ENCODE measurements around the gene SOX18. TPM values are rescaled to one million over a fixed set of nuclear protein-coding genes. Genes with fewer than 3 reads are reported as not detected.

SOX18 gene
- total RNA-seq, 1 donor from 2014 or later = 27.2 TPM

- no peak for DNase-seq (ENCODE audit: low read depth in 2 of 2)
These were observed 3.8 kb upstream of the SOX18 start for GRCh38 chr20:64052987-64053840.

- DNase-seq (ENCODE audit: low read depth in 2 of 2) = no peak
These were observed 2.9 kb upstream of the SOX18 start for GRCh38 chr20:64052326-64052722.

GRCh38 chr20:64051561-64052325, 2.3 kb upstream of the SOX18 start:
- DNase-seq (ENCODE audit: low read depth in 2 of 2) = peak; percentile 85 to 86

GRCh38 chr20:64051033-64051452, 1.6 kb upstream of the SOX18 start:
- no peak for DNase-seq (ENCODE audit: low read depth in 2 of 2)

- DNase-seq (ENCODE audit: low read depth in 2 of 2) = no peak
These were observed 1.0 kb upstream of the SOX18 start for GRCh38 chr20:64050261-64051032.

GRCh38 chr20:64049878-64050260, 430 bp upstream of the SOX18 start:
- DNase-seq (ENCODE audit: low read depth in 2 of 2) = peak in 1 of 2 donors; percentile 46

- DNase-seq (ENCODE audit: low read depth in 2 of 2) = no peak
These were observed 916 bp downstream of the SOX18 start for GRCh38 chr20:64048402-64049044.

- peak in 1 of 2 donors; percentile 42 for DNase-seq (ENCODE audit: low read depth in 2 of 2)
These were observed 1.5 kb downstream of the SOX18 start for GRCh38 chr20:64047968-64048401.

GRCh38 chr20:64047046-64047389, 2.4 kb downstream of the SOX18 start:
- DNase-seq (ENCODE audit: low read depth in 2 of 2) = peak in 1 of 2 donors; percentile 23

GRCh38 chr20:64045346-64046011, 4.0 kb downstream of the SOX18 start:
- peak in 1 of 2 donors; percentile 45 for DNase-seq (ENCODE audit: low read depth in 2 of 2)

GRCh38 chr20:64044484-64045247, 4.8 kb downstream of the SOX18 start:
- DNase-seq (ENCODE audit: low read depth in 2 of 2) = peak in 1 of 2 donors; percentile 83

- peak in 1 of 2 donors; percentile 52 for DNase-seq (ENCODE audit: low read depth in 2 of 2)
These were observed 5.7 kb downstream of the SOX18 start for GRCh38 chr20:64043768-64044167.

- peak; percentile 80 to 91 for DNase-seq (ENCODE audit: low read depth in 2 of 2)
These were observed 7.2 kb downstream of the SOX18 start for GRCh38 chr20:64042054-64042781.

- DNase-seq (ENCODE audit: low read depth in 2 of 2) = no peak
These were observed 7.7 kb downstream of the SOX18 start for GRCh38 chr20:64041781-64042053.

GRCh38 chr20:64041040-64041780, 8.2 kb downstream of the SOX18 start:
- no peak for DNase-seq (ENCODE audit: low read depth in 2 of 2)

GRCh38 chr20:64040231-64041039, 9.0 kb downstream of the SOX18 start:
- DNase-seq (ENCODE audit: low read depth in 2 of 2) = no peak

- peak in 1 of 2 donors; percentile 30 for DNase-seq (ENCODE audit: low read depth in 2 of 2)
These were observed 9.9 kb downstream of the SOX18 start for GRCh38 chr20:64039293-64040160.

Measured in dermis microvascular lymphatic vessel endothelial cell (primary cell).